ENCODE data around the gene POMGNT1.

Gene POMGNT1

DNA sequence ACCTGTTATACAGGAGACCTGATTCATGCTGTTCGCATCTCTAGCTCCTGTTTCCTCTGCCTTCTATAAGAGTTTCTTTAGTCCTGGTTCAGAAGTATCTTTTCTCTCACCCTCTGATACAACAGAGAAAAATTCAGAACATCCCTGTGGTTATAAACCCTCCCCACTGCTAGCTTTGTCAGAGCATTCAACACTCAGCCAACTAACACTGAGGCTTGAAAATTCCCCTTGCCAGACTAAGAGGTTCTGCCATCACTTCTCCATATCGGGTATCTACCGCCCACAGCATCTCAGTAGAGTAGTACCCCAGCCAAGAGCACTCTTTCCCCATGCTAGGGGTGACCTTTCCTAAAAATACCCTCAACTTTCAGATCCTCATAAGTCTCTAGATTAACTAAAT lies 46.2 kb downstream of the POMGNT1 start (continued):
- TF ChIP-seq, protein P1, sequence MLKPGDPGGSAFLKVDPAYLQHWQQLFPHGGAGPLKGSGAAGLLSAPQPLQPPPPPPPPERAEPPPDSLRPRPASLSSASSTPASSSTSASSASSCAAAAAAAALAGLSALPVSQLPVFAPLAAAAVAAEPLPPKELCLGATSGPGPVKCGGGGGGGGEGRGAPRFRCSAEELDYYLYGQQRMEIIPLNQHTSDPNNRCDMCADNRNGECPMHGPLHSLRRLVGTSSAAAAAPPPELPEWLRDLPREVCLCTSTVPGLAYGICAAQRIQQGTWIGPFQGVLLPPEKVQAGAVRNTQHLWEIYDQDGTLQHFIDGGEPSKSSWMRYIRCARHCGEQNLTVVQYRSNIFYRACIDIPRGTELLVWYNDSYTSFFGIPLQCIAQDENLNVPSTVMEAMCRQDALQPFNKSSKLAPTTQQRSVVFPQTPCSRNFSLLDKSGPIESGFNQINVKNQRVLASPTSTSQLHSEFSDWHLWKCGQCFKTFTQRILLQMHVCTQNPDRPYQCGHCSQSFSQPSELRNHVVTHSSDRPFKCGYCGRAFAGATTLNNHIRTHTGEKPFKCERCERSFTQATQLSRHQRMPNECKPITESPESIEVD (tag by site-specific recombination; IDR thresholded peaks at IDR 0.05): no peak
- TF ChIP-seq ZNF544 (tag by site-specific recombination; IDR thresholded peaks at IDR 0.05) (no peak), ZNF791 (tag by site-specific recombination; IDR thresholded peaks at IDR 0.05) (no peak)

DNA sequence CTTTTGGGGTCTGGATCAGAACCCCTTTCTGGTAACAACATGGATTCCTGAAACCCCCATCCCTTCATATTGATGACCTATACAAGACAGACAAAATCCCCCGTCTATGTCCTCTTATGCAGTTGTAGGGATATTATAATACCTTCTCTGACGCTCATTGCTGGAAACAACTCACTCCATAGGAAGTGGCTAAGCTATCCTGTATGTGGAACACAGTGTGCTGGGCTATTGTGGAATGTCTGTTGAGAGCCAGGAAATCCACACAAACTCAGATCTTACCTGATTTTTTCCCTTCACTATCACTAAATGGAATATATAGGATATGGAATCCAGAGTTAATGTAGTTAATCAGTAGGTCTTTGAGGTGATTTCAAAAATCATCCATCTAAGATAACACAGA lies 48.1 kb downstream of the POMGNT1 start:
- Histone ChIP-seq H3K36me3 (ENCODE audit: control insufficient read depth in 2 of 2, insufficient read depth in 1 of 2, low read length in 2 of 2) (no peaks in the 10 kb centered on the region), H3K27ac (ENCODE audit: extremely low read depth, low read depth, low read length) (no peak overlapping the region), H3K4me3 (ENCODE audit: low read depth, low read length) (no peak overlapping the region), H3K4me1 (ENCODE audit: control insufficient read depth, insufficient read depth, low read length) (no peaks in the 10 kb centered on the region), H3K9me3 (ENCODE audit: control insufficient read depth, insufficient read depth, low read depth, low read length) (no peaks in the 10 kb centered on the region)
- POLR2A ChIA-PET: no interaction called here
- CTCF ChIA-PET: interaction anchor here (0.6 kb wide), 1 partner anchor 19 kb away, joined by 3 read pairs; no protein-coding TSS in a partner anchor
- no peak for TF ChIP-seq GLI2 (tag by site-specific recombination; IDR thresholded peaks at IDR 0.05; ENCODE audit: borderline replicate concordance, low read depth)
- TF ChIP-seq ZNF549 (tag by site-specific recombination; IDR thresholded peaks at IDR 0.05): no peak
- TF ChIP-seq, protein P2, sequence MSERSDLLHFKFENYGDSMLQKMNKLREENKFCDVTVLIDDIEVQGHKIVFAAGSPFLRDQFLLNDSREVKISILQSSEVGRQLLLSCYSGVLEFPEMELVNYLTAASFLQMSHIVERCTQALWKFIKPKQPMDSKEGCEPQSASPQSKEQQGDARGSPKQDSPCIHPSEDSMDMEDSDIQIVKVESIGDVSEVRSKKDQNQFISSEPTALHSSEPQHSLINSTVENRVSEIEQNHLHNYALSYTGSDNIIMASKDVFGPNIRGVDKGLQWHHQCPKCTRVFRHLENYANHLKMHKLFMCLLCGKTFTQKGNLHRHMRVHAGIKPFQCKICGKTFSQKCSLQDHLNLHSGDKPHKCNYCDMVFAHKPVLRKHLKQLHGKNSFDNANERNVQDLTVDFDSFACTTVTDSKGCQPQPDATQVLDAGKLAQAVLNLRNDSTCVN (tag by site-specific recombination; optimal IDR thresholded peaks at IDR 0.05): no peak
- no peak for TF ChIP-seq ZBTB17 (tag by site-specific recombination; IDR thresholded peaks at IDR 0.05)
- no peak for TF ChIP-seq ZNF146 (tag by site-specific recombination; IDR thresholded peaks at IDR 0.05)
- TF ChIP-seq, protein P3, sequence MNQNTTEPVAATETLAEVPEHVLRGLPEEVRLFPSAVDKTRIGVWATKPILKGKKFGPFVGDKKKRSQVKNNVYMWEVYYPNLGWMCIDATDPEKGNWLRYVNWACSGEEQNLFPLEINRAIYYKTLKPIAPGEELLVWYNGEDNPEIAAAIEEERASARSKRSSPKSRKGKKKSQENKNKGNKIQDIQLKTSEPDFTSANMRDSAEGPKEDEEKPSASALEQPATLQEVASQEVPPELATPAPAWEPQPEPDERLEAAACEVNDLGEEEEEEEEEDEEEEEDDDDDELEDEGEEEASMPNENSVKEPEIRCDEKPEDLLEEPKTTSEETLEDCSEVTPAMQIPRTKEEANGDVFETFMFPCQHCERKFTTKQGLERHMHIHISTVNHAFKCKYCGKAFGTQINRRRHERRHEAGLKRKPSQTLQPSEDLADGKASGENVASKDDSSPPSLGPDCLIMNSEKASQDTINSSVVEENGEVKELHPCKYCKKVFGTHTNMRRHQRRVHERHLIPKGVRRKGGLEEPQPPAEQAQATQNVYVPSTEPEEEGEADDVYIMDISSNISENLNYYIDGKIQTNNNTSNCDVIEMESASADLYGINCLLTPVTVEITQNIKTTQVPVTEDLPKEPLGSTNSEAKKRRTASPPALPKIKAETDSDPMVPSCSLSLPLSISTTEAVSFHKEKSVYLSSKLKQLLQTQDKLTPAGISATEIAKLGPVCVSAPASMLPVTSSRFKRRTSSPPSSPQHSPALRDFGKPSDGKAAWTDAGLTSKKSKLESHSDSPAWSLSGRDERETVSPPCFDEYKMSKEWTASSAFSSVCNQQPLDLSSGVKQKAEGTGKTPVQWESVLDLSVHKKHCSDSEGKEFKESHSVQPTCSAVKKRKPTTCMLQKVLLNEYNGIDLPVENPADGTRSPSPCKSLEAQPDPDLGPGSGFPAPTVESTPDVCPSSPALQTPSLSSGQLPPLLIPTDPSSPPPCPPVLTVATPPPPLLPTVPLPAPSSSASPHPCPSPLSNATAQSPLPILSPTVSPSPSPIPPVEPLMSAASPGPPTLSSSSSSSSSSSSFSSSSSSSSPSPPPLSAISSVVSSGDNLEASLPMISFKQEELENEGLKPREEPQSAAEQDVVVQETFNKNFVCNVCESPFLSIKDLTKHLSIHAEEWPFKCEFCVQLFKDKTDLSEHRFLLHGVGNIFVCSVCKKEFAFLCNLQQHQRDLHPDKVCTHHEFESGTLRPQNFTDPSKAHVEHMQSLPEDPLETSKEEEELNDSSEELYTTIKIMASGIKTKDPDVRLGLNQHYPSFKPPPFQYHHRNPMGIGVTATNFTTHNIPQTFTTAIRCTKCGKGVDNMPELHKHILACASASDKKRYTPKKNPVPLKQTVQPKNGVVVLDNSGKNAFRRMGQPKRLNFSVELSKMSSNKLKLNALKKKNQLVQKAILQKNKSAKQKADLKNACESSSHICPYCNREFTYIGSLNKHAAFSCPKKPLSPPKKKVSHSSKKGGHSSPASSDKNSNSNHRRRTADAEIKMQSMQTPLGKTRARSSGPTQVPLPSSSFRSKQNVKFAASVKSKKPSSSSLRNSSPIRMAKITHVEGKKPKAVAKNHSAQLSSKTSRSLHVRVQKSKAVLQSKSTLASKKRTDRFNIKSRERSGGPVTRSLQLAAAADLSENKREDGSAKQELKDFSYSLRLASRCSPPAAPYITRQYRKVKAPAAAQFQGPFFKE (tag by site-specific recombination; IDR thresholded peaks at IDR 0.05; ENCODE audit: borderline replicate concordance): no peak
- TF ChIP-seq, protein P4, sequence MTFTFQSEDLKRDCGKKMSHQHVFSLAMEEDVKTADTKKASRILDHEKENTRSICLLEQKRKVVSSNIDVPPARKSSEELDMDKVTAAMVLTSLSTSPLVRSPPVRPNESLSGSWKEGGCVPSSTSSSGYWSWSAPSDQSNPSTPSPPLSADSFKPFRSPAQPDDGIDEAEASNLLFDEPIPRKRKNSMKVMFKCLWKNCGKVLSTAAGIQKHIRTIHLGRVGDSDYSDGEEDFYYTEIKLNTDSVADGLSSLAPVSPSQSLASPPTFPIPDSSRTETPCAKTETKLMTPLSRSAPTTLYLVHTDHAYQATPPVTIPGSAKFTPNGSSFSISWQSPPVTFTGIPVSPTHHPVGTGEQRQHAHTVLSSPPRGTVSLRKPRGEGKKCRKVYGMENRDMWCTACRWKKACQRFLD (tag by site-specific recombination; IDR thresholded peaks at IDR 0.05): no peak
- no peak for TF ChIP-seq BCL11B (tag by site-specific recombination; IDR thresholded peaks at IDR 0.05; ENCODE audit: low read depth)
- TF ChIP-seq ZEB2 (tag by site-specific recombination; IDR thresholded peaks at IDR 0.05): no peak
- TF ChIP-seq, protein P5, sequence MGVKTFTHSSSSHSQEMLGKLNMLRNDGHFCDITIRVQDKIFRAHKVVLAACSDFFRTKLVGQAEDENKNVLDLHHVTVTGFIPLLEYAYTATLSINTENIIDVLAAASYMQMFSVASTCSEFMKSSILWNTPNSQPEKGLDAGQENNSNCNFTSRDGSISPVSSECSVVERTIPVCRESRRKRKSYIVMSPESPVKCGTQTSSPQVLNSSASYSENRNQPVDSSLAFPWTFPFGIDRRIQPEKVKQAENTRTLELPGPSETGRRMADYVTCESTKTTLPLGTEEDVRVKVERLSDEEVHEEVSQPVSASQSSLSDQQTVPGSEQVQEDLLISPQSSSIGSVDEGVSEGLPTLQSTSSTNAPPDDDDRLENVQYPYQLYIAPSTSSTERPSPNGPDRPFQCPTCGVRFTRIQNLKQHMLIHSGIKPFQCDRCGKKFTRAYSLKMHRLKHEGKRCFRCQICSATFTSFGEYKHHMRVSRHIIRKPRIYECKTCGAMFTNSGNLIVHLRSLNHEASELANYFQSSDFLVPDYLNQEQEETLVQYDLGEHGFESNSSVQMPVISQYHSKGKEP (tag by site-specific recombination; IDR thresholded peaks at IDR 0.05): no peak
- no peak for TF ChIP-seq SP3 (tag by site-specific recombination; IDR thresholded peaks at IDR 0.05)
- TF ChIP-seq ZNF302 (tag by site-specific recombination; IDR thresholded peaks at IDR 0.05; ENCODE audit: low read depth): no peak
- no peak for TF ChIP-seq ZNF426 (tag by site-specific recombination; IDR thresholded peaks at IDR 0.05)
- TF ChIP-seq BCL11A (tag by site-specific recombination; IDR thresholded peaks at IDR 0.05; ENCODE audit: low read depth): no peak
- TF ChIP-seq ZBTB8A (tag by site-specific recombination; IDR thresholded peaks at IDR 0.05): no peak
- no peak for TF ChIP-seq GLIS1 (tag by site-specific recombination; IDR thresholded peaks at IDR 0.05)
- TF ChIP-seq ZNF2 (tag by site-specific recombination; IDR thresholded peaks at IDR 0.05): no peak
